Measurements from ENCODE around the gene CYP1A2. TPM values are rescaled to one million over a fixed set of nuclear protein-coding genes. Genes with fewer than 3 reads are reported as not detected.
A peak's percentile ranks its signal among the peaks of the same experiment; 100 is the strongest.

The CYP1A2 gene
- polyA plus RNA-seq, 2 donors, result 0.06 TPM; not detected in 1

DNA sequence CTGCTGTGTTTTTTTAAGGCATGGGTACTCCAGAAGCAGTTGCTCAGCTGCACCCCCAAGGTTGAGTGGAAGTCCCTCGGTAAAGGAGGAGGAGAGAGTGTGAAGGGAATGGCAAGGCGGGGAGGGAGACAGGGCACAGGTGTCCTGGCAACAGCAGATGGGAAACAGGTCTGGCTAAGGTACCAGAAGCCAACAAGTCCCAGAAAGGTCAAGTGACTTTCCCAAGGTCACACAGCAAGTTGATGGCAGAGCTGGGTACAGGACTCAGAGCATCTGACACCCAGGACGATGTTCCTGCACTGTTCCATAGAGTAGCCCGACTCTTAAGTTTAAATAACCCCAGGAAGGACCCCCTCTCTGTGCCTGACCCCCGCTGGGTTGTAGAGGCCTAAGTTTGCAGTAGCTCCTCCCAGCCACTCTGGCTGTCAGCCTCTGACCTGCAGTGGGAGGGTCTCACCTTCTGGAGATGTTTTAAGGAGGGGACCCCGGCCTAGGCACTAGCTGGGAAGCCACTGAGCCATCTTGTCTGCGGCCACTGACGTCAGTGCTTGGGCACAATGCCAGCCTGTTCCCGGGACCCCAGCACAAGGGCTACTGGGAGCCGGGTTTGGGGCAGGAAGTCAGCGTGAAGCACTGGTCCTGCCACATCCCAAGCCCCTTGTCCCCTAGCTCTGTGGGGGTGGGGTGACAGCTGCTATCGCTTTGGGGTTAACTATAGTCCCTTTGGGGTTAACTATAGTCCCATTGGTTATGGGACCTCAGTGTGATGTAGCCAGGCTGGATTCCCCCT, 43.8 kb downstream of the CYP1A2 start:
- H3K27ac ChIP-seq (ENCODE audit: low read depth in 2 of 2, low read length in 1 of 2), result peak overlapping the region; percentile 82
- no peaks in the 10 kb centered on the region for H3K27me3 ChIP-seq (ENCODE audit: control insufficient read depth in 1 of 2, insufficient read depth in 2 of 2, low read length in 2 of 2)
- H3K4me3 ChIP-seq (ENCODE audit: low read depth in 1 of 2, low read length in 2 of 2), result no peak overlapping the region
- 67 to 69% methylated on average over 12 of the region's 12 CpGs for WGBS, 2 donors
- peaks cover 0 to 9% of the 10 kb centered on the region in 2 donors for H3K36me3 ChIP-seq (ENCODE audit: control insufficient read depth in 2 of 2, insufficient read depth in 2 of 2, low read length in 1 of 2)
- H3K9me3 ChIP-seq (ENCODE audit: control insufficient read depth in 2 of 2, insufficient read depth in 1 of 2, low read depth in 1 of 2, low read length in 1 of 2), result no peaks in the 10 kb centered on the region
- H3K4me1 ChIP-seq (ENCODE audit: control insufficient read depth in 2 of 2, insufficient read depth in 2 of 2, low read length in 1 of 2), result peaks cover 34 to 47% of the 10 kb centered on the region in 2 donors

DNA sequence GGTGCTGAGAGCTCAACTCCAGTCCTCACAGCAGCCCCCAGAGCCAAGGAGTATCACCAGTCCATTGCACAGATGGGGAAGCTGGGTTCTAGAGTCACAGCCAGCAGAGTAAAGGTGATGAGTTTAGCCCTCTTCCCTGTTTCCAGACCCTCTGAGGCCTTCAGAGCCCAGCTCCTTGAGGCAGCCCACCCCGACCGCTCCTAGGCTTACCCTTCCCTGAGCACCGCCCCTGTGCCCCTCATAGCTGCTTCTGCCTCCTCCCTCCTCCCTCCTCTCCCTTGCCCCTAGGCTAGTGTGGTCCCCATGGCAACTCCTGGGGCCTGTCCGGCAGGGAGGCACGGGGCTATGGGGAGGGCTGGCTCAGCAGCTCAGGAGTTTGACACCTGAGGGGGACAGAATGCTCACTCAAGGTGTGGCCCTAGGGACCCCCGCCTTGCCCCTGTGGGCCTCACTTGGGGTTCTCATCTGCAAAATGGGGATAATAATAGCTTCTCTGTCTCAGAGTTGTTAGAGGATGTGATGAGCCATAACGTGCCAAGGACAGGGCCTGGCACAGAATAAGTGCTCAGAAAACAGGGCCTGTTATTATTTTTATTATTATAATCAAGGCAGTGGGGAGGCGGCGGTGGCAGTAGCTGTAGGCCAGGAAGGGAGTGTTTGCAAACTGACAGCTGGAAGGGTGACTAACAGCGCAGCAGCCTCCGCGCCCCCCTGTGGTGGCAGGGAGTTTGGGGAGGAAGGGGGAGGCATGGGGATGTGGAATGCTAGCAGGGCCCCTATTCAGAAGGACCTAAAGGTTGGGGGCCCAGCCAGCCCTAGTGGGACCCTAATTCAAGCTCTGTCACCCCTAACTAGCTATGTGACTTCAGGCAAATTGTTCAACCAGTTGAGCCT, 44.7 kb downstream of the CYP1A2 start:
- 58 to 66% methylated on average over 12 of the region's 12 CpGs for WGBS, 2 donors
- Histone ChIP-seq H3K9me3 (ENCODE audit: control insufficient read depth in 2 of 2, insufficient read depth in 1 of 2, low read depth in 1 of 2, low read length in 1 of 2) (no peaks in the 10 kb centered on the region), H3K4me3 (ENCODE audit: low read depth in 1 of 2, low read length in 2 of 2) (no peak overlapping the region), H3K27ac (ENCODE audit: low read depth in 2 of 2, low read length in 1 of 2) (peak overlapping the region; percentile 82), H3K36me3 (ENCODE audit: control insufficient read depth in 2 of 2, insufficient read depth in 2 of 2, low read length in 1 of 2) (peaks cover under 1 to 15% of the 10 kb centered on the region in 2 donors), H3K27me3 (ENCODE audit: control insufficient read depth in 1 of 2, insufficient read depth in 2 of 2, low read length in 2 of 2) (no peaks in the 10 kb centered on the region), H3K4me1 (ENCODE audit: control insufficient read depth in 2 of 2, insufficient read depth in 2 of 2, low read length in 1 of 2) (peaks cover 29 to 46% of the 10 kb centered on the region in 2 donors)

DNA sequence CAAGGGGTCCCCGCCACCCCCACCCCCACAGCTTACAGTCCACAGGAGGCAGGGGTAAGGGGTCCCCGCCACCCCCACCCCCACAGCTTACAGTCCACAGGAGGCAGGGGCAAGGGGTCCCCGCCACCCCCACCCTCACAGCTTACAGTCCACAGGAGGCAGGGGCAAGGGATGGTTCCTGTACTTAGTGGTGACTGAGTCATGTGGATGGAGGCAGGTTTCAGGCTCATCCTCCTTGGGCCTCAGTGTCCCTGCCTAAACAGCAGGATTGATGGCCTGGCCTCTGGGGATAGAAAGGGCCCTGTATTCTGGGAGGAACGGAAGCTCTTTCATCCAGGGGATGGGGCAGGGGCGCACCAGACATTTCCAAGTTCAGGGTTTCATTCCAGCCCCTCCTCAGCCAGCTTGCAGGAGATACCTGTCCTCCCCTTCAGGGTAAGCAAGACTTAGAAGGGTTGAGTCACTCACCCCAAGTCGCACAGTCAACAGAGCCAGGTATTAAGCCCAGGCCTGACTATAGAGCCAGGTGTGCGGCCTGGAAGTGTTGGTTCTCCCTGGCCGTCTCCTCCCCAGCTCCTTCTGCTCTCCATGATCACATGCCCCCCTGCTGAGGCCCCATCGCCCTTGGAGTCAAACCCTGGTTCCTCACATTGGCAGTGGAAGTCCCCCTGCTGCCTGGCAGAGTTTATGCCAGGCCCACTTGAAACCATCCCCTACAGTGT, 45.8 kb downstream of the CYP1A2 start:
- Histone ChIP-seq H3K27ac (ENCODE audit: low read depth in 2 of 2, low read length in 1 of 2) (peak overlapping the region; percentile 82), H3K4me1 (ENCODE audit: control insufficient read depth in 2 of 2, insufficient read depth in 2 of 2, low read length in 1 of 2) (peaks cover 26 to 50% of the 10 kb centered on the region in 2 donors), H3K4me3 (ENCODE audit: low read depth in 1 of 2, low read length in 2 of 2) (no peak overlapping the region), H3K9me3 (ENCODE audit: control insufficient read depth in 2 of 2, insufficient read depth in 1 of 2, low read depth in 1 of 2, low read length in 1 of 2) (no peaks in the 10 kb centered on the region), H3K27me3 (ENCODE audit: control insufficient read depth in 1 of 2, insufficient read depth in 2 of 2, low read length in 2 of 2) (no peaks in the 10 kb centered on the region), H3K36me3 (ENCODE audit: control insufficient read depth in 2 of 2, insufficient read depth in 2 of 2, low read length in 1 of 2) (peaks cover 8 to 25% of the 10 kb centered on the region in 2 donors)
- 66 to 67% methylated on average over 7 to 8 of the region's 9 CpGs for WGBS, 2 donors

DNA sequence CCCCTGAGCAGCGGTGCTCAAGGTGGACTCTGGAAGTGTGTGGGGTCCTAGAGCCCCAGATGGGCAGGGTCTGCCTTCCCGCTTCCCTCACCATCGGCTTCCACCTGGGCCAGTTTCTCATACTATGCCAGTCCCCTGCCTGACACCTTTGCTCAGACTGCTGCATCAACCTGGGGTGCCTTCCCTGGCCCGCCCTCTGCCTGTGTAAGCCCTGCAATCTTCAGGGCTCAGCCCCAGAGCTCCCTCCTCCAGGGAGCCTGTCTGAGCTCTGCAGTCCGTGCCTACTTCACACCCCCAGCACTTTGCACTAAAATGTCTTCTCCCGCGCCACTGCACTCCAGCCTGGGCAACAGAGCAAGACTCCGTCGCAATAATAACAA, 46.3 kb downstream of the CYP1A2 start:
- H3K4me1 ChIP-seq (ENCODE audit: control insufficient read depth in 2 of 2, insufficient read depth in 2 of 2, low read length in 1 of 2), result peaks cover 24 to 51% of the 10 kb centered on the region in 2 donors
- WGBS, 2 donors, result 87 to 90% methylated on average over 9 of the region's 9 CpGs
- H3K36me3 ChIP-seq (ENCODE audit: control insufficient read depth in 2 of 2, insufficient read depth in 2 of 2, low read length in 1 of 2), result peaks cover 8 to 27% of the 10 kb centered on the region in 2 donors
- H3K27me3 ChIP-seq (ENCODE audit: control insufficient read depth in 1 of 2, insufficient read depth in 2 of 2, low read length in 2 of 2), result no peaks in the 10 kb centered on the region
- peak overlapping the region; percentile 82 for H3K27ac ChIP-seq (ENCODE audit: low read depth in 2 of 2, low read length in 1 of 2)
- no peak overlapping the region for H3K4me3 ChIP-seq (ENCODE audit: low read depth in 1 of 2, low read length in 2 of 2)
- no peaks in the 10 kb centered on the region for H3K9me3 ChIP-seq (ENCODE audit: control insufficient read depth in 2 of 2, insufficient read depth in 1 of 2, low read depth in 1 of 2, low read length in 1 of 2)

- Histone ChIP-seq H3K4me1 (ENCODE audit: control insufficient read depth in 2 of 2, insufficient read depth in 2 of 2, low read length in 1 of 2) (peaks cover 20 to 49% of the 10 kb centered on the region in 2 donors), H3K36me3 (ENCODE audit: control insufficient read depth in 2 of 2, insufficient read depth in 2 of 2, low read length in 1 of 2) (peaks cover 8 to 30% of the 10 kb centered on the region in 2 donors), H3K4me3 (ENCODE audit: low read depth in 1 of 2, low read length in 2 of 2) (no peak overlapping the region), H3K9me3 (ENCODE audit: control insufficient read depth in 2 of 2, insufficient read depth in 1 of 2, low read depth in 1 of 2, low read length in 1 of 2) (no peaks in the 10 kb centered on the region), H3K27ac (ENCODE audit: low read depth in 2 of 2, low read length in 1 of 2) (peak overlapping the region in 1 of 2 donors; percentile 61), H3K27me3 (ENCODE audit: control insufficient read depth in 1 of 2, insufficient read depth in 2 of 2, low read length in 2 of 2) (no peaks in the 10 kb centered on the region)
- WGBS, 2 donors, result 80 to 82% methylated on average over 14 of the region's 14 CpGs
Measured at GRCh38 chr15:74795966-74796625, 47.5 kb downstream of the CYP1A2 start.

DNA sequence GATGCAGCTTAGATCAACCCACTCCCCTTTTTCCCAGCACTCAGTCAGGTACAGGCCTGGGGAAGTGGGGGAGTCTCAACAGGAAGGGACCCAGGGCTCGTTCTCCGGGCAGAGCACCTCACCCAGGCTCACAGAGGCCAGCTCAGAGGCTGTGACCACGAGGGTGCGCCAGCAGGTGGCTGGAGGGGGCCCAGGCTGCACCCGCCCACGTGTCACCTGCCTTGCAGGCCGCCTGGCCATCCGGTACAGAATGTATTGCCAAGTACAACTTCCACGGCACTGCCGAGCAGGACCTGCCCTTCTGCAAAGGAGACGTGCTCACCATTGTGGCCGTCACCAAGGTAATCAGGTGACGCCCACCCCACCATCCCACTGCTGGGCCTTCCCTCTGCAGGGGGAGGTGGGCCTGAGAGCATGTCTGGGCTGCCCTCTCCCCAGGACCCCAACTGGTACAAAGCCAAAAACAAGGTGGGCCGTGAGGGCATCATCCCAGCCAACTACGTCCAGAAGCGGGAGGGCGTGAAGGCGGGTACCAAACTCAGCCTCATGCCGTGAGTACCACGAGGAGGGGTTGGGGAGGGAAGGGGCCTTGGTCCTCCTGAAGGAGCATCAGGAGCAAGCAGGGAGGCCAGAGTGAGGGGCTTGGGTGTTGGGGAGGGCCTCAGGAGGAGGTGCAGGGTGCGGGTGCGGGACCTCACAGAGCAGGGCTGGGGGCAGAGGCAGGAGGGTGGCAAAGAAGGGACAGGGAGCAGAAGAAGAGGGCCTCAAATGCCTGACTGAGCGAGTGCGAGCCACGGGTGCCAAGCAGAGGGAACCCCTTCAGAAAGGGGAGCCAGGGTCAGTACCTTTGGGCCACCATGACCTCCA, 50.0 kb downstream of the CYP1A2 start:
- peaks cover 14 to 53% of the 10 kb centered on the region in 2 donors for H3K36me3 ChIP-seq (ENCODE audit: control insufficient read depth in 2 of 2, insufficient read depth in 2 of 2, low read length in 1 of 2)
- H3K27me3 ChIP-seq (ENCODE audit: control insufficient read depth in 1 of 2, insufficient read depth in 2 of 2, low read length in 2 of 2), result no peaks in the 10 kb centered on the region
- peaks cover 9 to 35% of the 10 kb centered on the region in 2 donors for H3K4me1 ChIP-seq (ENCODE audit: control insufficient read depth in 2 of 2, insufficient read depth in 2 of 2, low read length in 1 of 2)
- WGBS, 2 donors, result 70 to 76% methylated on average over 25 of the region's 25 CpGs
- peak overlapping the region; percentile 91 to 98 for H3K27ac ChIP-seq (ENCODE audit: low read depth in 2 of 2, low read length in 1 of 2)
- H3K4me3 ChIP-seq (ENCODE audit: low read depth in 1 of 2, low read length in 2 of 2), result no peak overlapping the region
- H3K9me3 ChIP-seq (ENCODE audit: control insufficient read depth in 2 of 2, insufficient read depth in 1 of 2, low read depth in 1 of 2, low read length in 1 of 2), result no peaks in the 10 kb centered on the region

- no peaks in the 10 kb centered on the region for H3K27me3 ChIP-seq (ENCODE audit: control insufficient read depth in 1 of 2, insufficient read depth in 2 of 2, low read length in 2 of 2)
- 62 to 77% methylated on average over 15 to 16 of the region's 16 CpGs for WGBS, 2 donors
Measured at GRCh38 chr15:74799255-74799855, 50.7 kb downstream of the CYP1A2 start.

GRCh38 chr15:74799856-74800558, 51.4 kb downstream of the CYP1A2 start:
- Histone ChIP-seq H3K27ac (ENCODE audit: low read depth in 2 of 2, low read length in 1 of 2) (peak overlapping the region; percentile 91 to 98), H3K9me3 (ENCODE audit: control insufficient read depth in 2 of 2, insufficient read depth in 1 of 2, low read depth in 1 of 2, low read length in 1 of 2) (no peaks in the 10 kb centered on the region), H3K36me3 (ENCODE audit: control insufficient read depth in 2 of 2, insufficient read depth in 2 of 2, low read length in 1 of 2) (peaks cover 14 to 53% of the 10 kb centered on the region in 2 donors), H3K4me1 (ENCODE audit: control insufficient read depth in 2 of 2, insufficient read depth in 2 of 2, low read length in 1 of 2) (peaks cover 3 to 27% of the 10 kb centered on the region in 2 donors), H3K4me3 (ENCODE audit: low read depth in 1 of 2, low read length in 2 of 2) (no peak overlapping the region), H3K27me3 (ENCODE audit: control insufficient read depth in 1 of 2, insufficient read depth in 2 of 2, low read length in 2 of 2) (no peaks in the 10 kb centered on the region)
- WGBS, 2 donors, result 27 to 32% methylated on average over 18 of the region's 18 CpGs

More at GRCh38 chr15:74799255-74799855, 50.7 kb downstream of the CYP1A2 start:
- peaks cover 14 to 55% of the 10 kb centered on the region in 2 donors for H3K36me3 ChIP-seq (ENCODE audit: control insufficient read depth in 2 of 2, insufficient read depth in 2 of 2, low read length in 1 of 2)
- H3K4me1 ChIP-seq (ENCODE audit: control insufficient read depth in 2 of 2, insufficient read depth in 2 of 2, low read length in 1 of 2), result peaks cover 7 to 34% of the 10 kb centered on the region in 2 donors
- no peaks in the 10 kb centered on the region for H3K9me3 ChIP-seq (ENCODE audit: control insufficient read depth in 2 of 2, insufficient read depth in 1 of 2, low read depth in 1 of 2, low read length in 1 of 2)
- H3K4me3 ChIP-seq (ENCODE audit: low read depth in 1 of 2, low read length in 2 of 2), result no peak overlapping the region
- peak overlapping the region; percentile 91 to 98 for H3K27ac ChIP-seq (ENCODE audit: low read depth in 2 of 2, low read length in 1 of 2)
